A549 treated with CpdA at 1 μM for 4 hours (cell line): Measurements from ENCODE around the gene ENKD1. TPM values are rescaled to one million over a fixed set of nuclear protein-coding genes. Genes with fewer than 3 reads are reported as not detected.

Source experiments
- total RNA-seq: library from RNA; stranded (reverse); fragments of 200-300 nt; extraction: Qiagen RNA extraction; gene quantifications from 5 replicates; pipeline ENCODE4 v1.2.3, GENCODE V29; 2022; ENCODE audit warnings: low read depth

ENKD1 gene, protein sequence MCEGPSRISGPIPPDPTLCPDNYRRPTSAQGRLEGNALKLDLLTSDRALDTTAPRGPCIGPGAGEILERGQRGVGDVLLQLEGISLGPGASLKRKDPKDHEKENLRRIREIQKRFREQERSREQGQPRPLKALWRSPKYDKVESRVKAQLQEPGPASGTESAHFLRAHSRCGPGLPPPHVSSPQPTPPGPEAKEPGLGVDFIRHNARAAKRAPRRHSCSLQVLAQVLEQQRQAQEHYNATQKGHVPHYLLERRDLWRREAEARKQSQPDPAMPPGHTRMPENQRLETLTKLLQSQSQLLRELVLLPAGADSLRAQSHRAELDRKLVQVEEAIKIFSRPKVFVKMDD
- total RNA-seq, result 7.5 to 12.1 TPM (median 10.7 TPM) in 5 replicates

DNA sequence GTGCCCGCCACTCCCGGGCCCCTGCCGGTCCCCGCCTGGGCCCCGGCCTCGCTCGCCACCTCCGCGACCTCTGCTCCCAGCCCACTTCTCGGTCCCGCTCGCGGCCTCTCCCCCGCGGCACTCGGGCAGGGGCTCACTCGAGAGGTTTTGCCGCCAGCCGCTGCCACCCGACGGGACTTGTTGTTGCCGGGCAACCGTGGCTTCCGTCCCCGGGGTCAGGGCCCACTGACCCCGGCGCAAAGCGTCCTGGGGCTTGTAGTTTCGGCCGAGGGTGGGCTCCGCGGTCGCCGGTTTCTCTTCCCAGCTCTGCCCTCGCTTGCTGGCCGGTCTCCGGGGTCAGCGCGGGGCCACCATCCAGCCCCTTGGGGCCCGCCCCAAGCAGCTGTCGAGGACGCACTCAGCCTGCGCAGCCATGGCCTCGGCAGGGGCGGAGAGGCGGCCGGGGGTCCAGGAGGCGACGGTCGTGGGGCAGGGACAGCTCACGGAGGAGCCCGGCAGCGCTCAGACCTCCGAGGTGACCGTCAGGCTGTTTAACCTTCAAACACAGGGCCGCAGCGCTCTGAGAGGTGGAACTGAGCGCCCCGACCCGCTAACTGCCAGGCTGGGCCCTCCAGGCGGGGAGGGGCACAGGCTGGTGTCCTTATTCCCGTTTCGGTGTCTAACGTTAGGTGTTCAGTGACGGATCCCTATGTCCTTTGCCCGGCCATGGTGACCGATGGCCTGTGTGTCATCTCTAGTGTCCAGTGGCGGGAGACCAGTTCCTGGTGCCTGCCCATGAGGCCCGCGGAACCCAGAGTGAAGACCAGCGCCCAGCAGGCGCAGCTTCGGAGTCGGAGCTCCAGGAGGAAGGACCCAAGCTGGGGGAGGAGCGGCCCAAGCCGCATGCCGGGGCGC lies at the start of gene ENKD1, which contains the start of gene C16orf86:
Gene ENKD1, minus strand, starts transcription at position 192 of the 894 bp plus-strand sequence. CDS start 308 bp downstream, outside the sequence.
Gene C16orf86, plus strand, starts transcription at position 256 of the 894 bp plus-strand sequence. Its CDS starts 157 bp downstream, at position 413.

DNA sequence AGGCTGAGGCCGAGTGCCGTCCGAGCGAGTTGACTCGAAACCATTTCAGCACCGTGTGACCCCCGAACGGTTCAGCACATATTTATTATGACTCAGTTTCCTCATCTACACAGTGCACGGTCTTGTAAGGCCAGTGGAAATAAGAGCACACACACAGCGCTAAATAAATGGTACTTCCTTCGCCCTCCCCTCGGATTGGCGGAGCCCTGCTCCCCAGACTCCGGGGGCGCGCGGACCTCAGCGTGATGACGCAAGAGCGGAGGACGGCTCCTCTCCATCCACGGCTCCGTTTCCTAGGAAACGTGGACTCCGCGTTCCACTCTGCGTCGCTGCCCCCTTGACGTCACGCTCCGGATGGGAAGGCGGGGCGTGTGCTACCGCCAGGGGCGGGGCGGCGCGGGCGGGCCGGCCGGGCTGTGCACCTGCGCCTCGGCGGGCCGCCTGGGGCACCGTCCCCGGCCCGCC lies 6.0 kb downstream of the ENKD1 start, which contains the start of gene PARD6A:
Gene PARD6A, plus strand, starts transcription at position 397 of the 465 bp plus-strand sequence. CDS start 79 bp downstream, outside the sequence.

DNA sequence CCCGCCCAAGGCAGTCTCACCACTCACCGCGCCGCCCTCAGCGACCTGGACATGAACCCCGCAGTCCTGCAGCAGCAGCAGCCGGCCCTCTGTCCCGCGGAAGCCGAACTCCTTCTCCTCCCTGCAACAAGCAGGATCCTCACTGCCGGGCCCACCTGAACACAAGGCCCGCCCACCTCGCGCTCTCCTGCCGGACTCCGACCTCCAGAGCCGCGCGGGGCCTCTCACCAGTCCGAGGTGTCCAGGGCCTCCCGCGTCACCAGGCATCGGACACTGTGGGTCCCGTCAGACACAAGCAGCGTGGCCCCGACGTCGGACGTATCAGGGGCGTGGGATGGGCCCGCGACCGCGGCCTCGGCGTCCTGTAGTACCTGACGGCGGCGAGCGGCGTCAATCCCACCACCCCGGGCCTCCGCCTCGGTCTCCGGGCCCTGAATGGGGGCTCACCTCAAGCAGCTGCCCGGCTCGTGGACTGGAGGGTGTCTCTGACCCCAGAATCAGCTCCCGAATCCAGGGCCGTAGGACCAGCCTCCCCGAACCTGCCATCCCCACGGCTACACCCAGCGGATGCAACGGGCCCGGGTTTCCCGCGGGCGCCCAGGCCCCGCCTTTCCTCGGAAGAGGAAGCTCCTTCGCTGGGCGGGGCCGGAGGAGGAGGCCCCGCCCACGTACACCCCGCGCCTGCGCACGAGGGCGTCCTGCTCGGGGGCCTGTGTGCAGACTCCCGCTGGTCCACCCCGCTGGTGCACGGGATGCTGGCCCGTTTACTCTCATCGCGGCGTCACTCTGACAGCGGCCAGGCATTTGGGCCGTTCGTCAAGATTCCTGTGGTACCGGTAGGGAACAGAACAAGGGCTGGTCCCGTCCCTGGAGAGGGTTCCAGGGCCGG lies 6.6 kb downstream of the ENKD1 start, which contains the start of gene ACD:
Gene ACD, minus strand, starts transcription at position 586 of the 889 bp plus-strand sequence. Its CDS starts 40 bp downstream, at position 546.

Other genes starting within 250 kb of the ENKD1 start
- gene HSD11B2, start 235.6 kb downstream of the ENKD1 start, total RNA-seq, result 1.5 to 1.8 TPM (median 1.6 TPM) in 5 replicates
- 96.9 to 122 TPM (median 109 TPM) in 5 replicates for gene ATP6V0D1, start 185.6 kb downstream of the ENKD1 start, total RNA-seq
- not detected in 5 replicates for gene AGRP, start 183.2 kb downstream of the ENKD1 start, total RNA-seq
- gene RIPOR1, start 137.9 kb downstream of the ENKD1 start, total RNA-seq, result 35.5 to 51.5 TPM (median 44.3 TPM) in 5 replicates
- gene CTCF, start 104.2 kb downstream of the ENKD1 start, total RNA-seq, result 35.7 to 41.4 TPM (median 37.8 TPM) in 5 replicates
- gene CARMIL2, start 21.6 kb downstream of the ENKD1 start, total RNA-seq, result 0.78 to 2.0 TPM (median 1.3 TPM) in 5 replicates
- 30.0 to 36.4 TPM (median 32.9 TPM) in 5 replicates for gene ACD, start 6.5 kb downstream of the ENKD1 start, total RNA-seq
- gene PARD6A, start 5.8 kb downstream of the ENKD1 start, total RNA-seq, result 1.4 to 2.3 TPM (median 1.7 TPM) in 5 replicates
- gene C16orf86, start 64 bp upstream of the ENKD1 start, total RNA-seq, result 0.11 to 0.17 TPM (median 0.14 TPM) in 3 of 5 replicates, not detected in the others
- gene GFOD2, start 52.6 kb upstream of the ENKD1 start, total RNA-seq, result 17.4 to 19.2 TPM (median 17.8 TPM) in 5 replicates
- gene RANBP10, start 139.8 kb upstream of the ENKD1 start, total RNA-seq, result 8.7 to 9.8 TPM (median 9.2 TPM) in 5 replicates
- gene TSNAXIP1, start 140.1 kb upstream of the ENKD1 start, total RNA-seq, result 0.35 to 0.83 TPM (median 0.43 TPM) in 5 replicates
- gene THAP11, start 175.6 kb upstream of the ENKD1 start, total RNA-seq, result 24.7 to 45.1 TPM (median 42.2 TPM) in 5 replicates
- 231 to 244 TPM (median 242 TPM) in 5 replicates for gene NUTF2, start 180.2 kb upstream of the ENKD1 start, total RNA-seq
- 26.9 to 31.8 TPM (median 29.8 TPM) in 5 replicates for gene CENPT, start 180.9 kb upstream of the ENKD1 start, total RNA-seq
- 58.5 to 70.6 TPM (median 64.6 TPM) in 5 replicates for gene EDC4, start 206.3 kb upstream of the ENKD1 start, total RNA-seq
- gene NRN1L, start 218.1 kb upstream of the ENKD1 start, total RNA-seq, result 0.17 to 0.29 TPM in 2 of 5 replicates, not detected in the others
- 11.6 to 18.1 TPM (median 15.8 TPM) in 5 replicates for gene PSKH1, start 226.5 kb upstream of the ENKD1 start, total RNA-seq